Mesothelial cell of epicardium (in vitro differentiated cells): Measurements from ENCODE around the gene MRRF. TPM values are rescaled to one million over a fixed set of nuclear protein-coding genes. Genes with fewer than 3 reads are reported as not detected.
"Not testable (repeated sequence)": the region's sequence is repeated elsewhere in the genome, so short reads cannot be mapped to it uniquely, and the experiment has no call there.

Experiments
- DNase-seq, 2 experiments: peaks; one replicate each; pipeline ENCODE4 v3.0.0; 2021; ENCODE audit warnings: low spot score in 2 of 2; ENCODE audit not compliant: unreplicated experiment in 2 of 2
- H3K27ac Mint-ChIP-seq: 2 replicates; pipeline ENCODE4 v1.8.0; 2021; ENCODE audit warnings: mixed read lengths
- H3K27me3 Mint-ChIP-seq: 2 replicates; pipeline ENCODE4 v1.8.0; 2021; ENCODE audit warnings: low read depth, mixed read lengths
- H3K36me3 Mint-ChIP-seq: 2 replicates; pipeline ENCODE4 v1.8.0; 2021; ENCODE audit warnings: mixed read lengths
- H3K4me1 Mint-ChIP-seq: 2 replicates; pipeline ENCODE4 v1.8.0; 2021; ENCODE audit warnings: mixed read lengths
- H3K4me3 Mint-ChIP-seq: 2 replicates; pipeline ENCODE4 v1.8.0; 2021; ENCODE audit warnings: mild to moderate bottlenecking, moderate library complexity, mixed read lengths
- H3K9me3 Mint-ChIP-seq: 2 replicates; pipeline ENCODE4 v1.8.0; 2021; ENCODE audit warnings: mixed read lengths
- CTCF ChIP-seq: fragments of 200-600 bp; sonication (generic); IDR thresholded peaks from one replicate; pipeline ENCODE4 v1.5.0; 2021; ENCODE audit warnings: antibody characterized with exemption; ENCODE audit not compliant: unreplicated experiment
- total RNA-seq: library from RNA; stranded (reverse); gene quantifications from 3 replicates; pipeline ENCODE4 v1.2.1, GENCODE V29; 2021

The MRRF gene
- total RNA-seq, 1 donor from 2014 or later, result 39.2 TPM

GRCh38 chr9:122315534-122315933 is 50.9 kb downstream of the MRRF start:
- H3K4me3 Mint-ChIP-seq, result no peak overlapping the region

GRCh38 chr9:122318284-122318683 is 53.6 kb downstream of the MRRF start:
- H3K4me1 Mint-ChIP-seq, result no peaks in the 10 kb centered on the region
- TF ChIP-seq CTCF, result no peak
- no peak for DNase-seq
- peaks cover 22% of the 10 kb centered on the region for H3K36me3 Mint-ChIP-seq
- H3K27ac Mint-ChIP-seq, result no peak overlapping the region
- no peaks in the 10 kb centered on the region for H3K9me3 Mint-ChIP-seq
- H3K4me3 Mint-ChIP-seq, result no peak overlapping the region
- H3K27me3 Mint-ChIP-seq, result no peaks in the 10 kb centered on the region

More at GRCh38 chr9:122315534-122315933, 50.9 kb downstream of the MRRF start:
- Mint-ChIP-seq H3K9me3 (no peaks in the 10 kb centered on the region), H3K27ac (no peak overlapping the region), H3K4me1 (no peaks in the 10 kb centered on the region), H3K36me3 (peaks cover 12% of the 10 kb centered on the region), H3K27me3 (no peaks in the 10 kb centered on the region)
- no peak for TF ChIP-seq CTCF
- DNase-seq, result no peak

GRCh38 chr9:122320413-122320881 is 55.8 kb downstream of the MRRF start:
- Mint-ChIP-seq H3K4me3 (no peak overlapping the region), H3K27me3 (no peaks in the 10 kb centered on the region), H3K36me3 (peaks cover 16% of the 10 kb centered on the region), H3K9me3 (no peaks in the 10 kb centered on the region), H3K27ac (no peak overlapping the region), H3K4me1 (peaks cover 13% of the 10 kb centered on the region)
- DNase-seq, result no peak
- TF ChIP-seq CTCF, result no peak

- Mint-ChIP-seq H3K36me3 (peaks cover 16% of the 10 kb centered on the region), H3K27me3 (no peaks in the 10 kb centered on the region), H3K27ac (no peak overlapping the region), H3K9me3 (no peaks in the 10 kb centered on the region), H3K4me1 (peaks cover 13% of the 10 kb centered on the region), H3K4me3 (no peak overlapping the region)
- DNase-seq, result no peak
- no peak for TF ChIP-seq CTCF
Observed at GRCh38 chr9:122322553-122322952, 57.9 kb downstream of the MRRF start.

- DNase-seq, H3K9me3 Mint-ChIP-seq, H3K4me3 Mint-ChIP-seq, H3K27me3 Mint-ChIP-seq, H3K27ac Mint-ChIP-seq: not testable (repeated sequence)
- peaks cover 21% of the 10 kb centered on the region for H3K36me3 Mint-ChIP-seq
- peaks cover 13% of the 10 kb centered on the region for H3K4me1 Mint-ChIP-seq
Observed at GRCh38 chr9:122324665-122325064, 60.0 kb downstream of the MRRF start.

GRCh38 chr9:122325124-122325523 is 60.4 kb downstream of the MRRF start:
- peak overlapping the region; percentile 40 for H3K27ac Mint-ChIP-seq
- H3K27me3 Mint-ChIP-seq, result no peaks in the 10 kb centered on the region
- no peak for TF ChIP-seq CTCF
- H3K9me3 Mint-ChIP-seq, result no peaks in the 10 kb centered on the region
- peaks cover 13% of the 10 kb centered on the region for H3K4me1 Mint-ChIP-seq
- peaks cover 21% of the 10 kb centered on the region for H3K36me3 Mint-ChIP-seq
- H3K4me3 Mint-ChIP-seq, result no peak overlapping the region
- no peak for DNase-seq
